Activated gamma-delta T cell treated with Interleukin-2 at 50 U/mL for 16 hours (primary cell): Measurements from ENCODE around the gene CHN2.

Source experiments
- DNase-seq: peaks from one replicate; pipeline ENCODE4 v3.0.0-alpha.2; 2020

Gene CHN2

DNA sequence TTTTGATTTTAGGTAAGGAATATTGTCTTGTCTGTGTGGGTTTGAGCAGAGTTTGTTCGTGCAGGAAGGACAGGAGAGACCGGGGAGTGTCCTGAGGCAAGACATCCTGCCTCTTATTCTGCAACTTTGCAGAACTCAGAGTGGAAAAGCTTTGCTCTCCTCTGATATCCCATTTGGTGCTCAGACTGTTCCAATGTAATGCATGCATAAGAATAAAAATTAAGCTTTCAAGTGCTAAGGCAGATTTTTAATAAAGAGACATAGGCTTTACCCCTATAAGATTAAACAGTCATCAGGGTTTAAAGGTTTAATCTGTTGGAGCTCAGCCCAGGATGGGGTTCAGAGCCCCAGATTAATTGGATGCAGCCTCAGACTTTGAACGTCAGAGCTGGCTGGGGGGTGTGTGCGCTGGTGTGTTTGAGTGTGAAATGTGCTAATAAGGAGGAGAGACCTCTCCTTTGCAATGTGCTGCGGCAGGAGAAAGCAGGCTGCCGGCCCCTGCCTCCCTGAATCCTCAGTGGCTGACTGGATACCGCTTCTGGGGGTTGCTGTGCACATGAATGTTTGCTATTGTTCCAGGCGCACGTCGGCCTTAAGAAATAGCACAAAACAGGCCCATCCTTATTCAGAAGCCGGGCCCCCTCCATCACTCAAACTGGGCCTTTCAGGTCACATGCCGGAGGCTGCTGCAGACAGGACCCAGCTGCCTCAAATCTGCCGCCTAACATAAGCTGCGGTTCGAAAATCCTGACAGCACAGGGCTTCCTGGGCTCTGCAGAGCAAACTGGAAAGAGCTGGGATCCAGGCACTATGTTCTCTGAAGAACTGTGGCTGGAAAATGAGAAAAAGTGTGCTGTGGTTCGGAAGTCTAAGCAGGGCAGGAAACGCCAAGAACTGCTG is 285.0 kb downstream of the CHN2 start:
- DNase-seq, result no peak

DNA sequence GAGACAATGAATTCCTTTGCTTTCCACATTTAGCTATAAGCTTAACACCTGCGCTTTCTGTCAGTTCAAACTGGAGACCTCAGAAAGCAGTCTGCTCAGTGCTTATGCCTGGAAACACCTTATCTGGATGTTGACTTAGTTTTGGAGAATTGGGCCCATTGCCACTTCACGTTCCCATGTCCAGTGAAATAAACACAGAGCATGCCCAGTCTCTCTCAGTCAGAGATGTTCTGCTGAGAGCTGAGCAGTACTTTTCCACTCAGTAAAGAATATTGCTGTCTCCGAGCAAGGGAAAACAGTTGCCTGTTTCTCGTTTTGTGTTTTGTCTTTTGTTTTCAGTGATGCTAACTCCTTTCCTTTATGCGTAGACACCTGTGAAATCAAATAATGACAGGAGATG is 285.9 kb downstream of the CHN2 start:
- DNase-seq, result no peak

DNA sequence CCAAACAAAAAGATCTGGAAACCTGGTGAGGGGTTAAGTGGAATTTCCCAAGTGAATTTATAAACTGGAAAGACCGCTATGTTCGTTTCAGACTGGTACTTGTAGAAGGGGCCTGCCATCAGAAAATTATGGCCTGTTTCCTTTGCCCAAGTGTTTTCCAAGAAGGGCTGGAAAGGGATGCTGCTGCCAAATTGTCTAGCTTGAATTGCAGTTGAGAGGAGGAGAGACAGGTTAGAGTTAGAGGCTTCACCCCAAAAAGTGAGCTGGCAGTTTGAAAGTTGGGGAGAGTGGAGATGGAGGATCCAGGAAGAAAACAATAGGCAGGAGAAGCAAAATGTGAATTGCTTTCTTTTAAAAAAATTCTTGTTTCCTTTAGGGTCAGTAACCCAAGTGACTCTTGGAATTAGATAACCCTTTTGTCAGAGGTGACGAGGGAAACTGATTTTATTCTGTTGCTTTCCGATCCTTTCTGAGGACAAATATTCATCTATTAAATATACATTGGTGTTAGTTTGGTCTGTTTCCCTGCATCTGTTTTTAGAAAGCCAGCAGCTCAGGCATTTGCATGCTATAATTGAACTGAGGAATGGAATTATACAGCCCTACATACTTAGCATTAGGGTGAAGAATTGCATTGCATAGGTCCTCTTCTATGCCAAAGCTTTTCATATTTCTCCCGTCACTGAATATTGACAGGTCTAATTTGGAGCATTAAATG is 286.5 kb downstream of the CHN2 start:
- no peak for DNase-seq

DNA sequence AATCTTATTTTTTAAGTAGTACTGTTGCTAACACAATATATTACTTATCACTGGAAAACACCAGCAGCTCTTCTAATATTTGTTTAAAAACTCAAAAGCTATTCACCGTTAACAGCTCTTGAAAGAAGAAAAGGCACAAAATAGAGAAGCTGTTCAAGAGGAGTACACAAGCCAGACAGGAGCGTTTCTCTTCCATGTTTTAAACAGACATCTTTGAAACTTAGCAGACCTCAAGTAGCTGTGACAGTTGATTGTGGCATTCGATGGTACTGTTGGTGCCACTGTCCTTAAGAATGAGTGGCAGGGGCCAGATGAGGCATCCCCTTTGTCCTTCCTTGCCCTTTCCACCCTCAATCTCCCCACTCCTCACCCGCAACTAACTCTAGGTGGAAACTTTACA is 287.5 kb downstream of the CHN2 start:
- no peak for DNase-seq

DNA sequence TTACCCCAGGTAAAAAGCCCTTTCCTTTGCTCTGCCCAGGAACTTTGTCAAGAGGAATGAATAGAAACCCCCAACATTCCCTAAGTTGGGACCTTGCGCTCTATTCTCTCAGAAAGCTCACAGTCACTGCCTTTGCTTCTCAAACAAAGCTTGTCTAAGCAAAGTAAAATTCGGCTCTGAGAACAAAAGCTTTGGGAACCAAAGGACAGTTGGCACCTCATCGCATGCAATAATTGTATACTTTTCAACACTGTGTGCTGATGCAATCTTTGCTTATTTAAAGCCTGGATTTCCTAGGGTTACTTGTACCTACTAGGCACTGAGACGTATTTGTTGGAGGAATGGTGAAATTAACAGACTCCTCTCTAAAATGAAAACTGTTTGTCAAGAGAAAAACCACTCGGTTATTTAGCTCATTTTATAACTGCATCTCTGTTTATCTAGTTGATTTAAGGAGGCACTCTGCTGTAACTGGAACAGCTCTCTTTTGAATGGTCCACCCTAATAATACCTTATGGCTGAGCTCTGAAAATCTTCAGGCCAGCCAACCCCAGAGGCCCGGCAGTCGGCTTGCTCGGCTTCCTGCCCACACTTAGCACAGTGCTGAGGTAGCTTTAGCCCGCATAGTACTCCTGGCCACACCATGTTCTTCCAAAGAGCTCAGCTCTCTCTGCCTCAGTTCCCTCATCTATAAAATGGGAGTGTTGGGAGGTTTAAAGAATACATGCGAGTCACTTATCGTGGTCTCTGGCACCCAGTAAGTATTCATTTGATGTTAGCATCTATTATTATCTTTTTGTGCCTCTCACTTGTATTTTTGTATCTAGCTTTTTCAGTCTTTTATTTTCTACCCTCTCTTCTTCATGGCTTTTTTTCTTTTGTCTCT is 288.9 kb downstream of the CHN2 start:
- no peak for DNase-seq

DNA sequence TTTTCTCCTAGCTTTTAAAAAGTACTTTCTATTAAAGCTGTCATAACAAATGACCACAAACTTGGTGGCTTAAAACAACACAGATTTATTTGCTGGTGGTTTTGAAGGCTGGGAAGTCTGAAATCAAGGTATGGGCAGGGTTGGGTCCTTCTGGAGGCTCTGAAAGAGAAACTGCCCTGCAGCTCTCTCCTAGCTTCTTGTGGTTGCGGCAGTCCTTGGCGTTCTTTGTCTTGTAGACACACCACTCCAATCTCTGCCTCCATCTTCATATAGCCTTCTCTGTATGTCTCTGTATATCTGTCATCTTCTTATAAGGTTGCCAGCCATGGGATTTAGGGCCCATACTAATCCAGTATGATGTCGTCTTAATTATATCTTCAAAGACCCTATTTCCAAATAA is 289.7 kb downstream of the CHN2 start:
- no peak for DNase-seq

DNA sequence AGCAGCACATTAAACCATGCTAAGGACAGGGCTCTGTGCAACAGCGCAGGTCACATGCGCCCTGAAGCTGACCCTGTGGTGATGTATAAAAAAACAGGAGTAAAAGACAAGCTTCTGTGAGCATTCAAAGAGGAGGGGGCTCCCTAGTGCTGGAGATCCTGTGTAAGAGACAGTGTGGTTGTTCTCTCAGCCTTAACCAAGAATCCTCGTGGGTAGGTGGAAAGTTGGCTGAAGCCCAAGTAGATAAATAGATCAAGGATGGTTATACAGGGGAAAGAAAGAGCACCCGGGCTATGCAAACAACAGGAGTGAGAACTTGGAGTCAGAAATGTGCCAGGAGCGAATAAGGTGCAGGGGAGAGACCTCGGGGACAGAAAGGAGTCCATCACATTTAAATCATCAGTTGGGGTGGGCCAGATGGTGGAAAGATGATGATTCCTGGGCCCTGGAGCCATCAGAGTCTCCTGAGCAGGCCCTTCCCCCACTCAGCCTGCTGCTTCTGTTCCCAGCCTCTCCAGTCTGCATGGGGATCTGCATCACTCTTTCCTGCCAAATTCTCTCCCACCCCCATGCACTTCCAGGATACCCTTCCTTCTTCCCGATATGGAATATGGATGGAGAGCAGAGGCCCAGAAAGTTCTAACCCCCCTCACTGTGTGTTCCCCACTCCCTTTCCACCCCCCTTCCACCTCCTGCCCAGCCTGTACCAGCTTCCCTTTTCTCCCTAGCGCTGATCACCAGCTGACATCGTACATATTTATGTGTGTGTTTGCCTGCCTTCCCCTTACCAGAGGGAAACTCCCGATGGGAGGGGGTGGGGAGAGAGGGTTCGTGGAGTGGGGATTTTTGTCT is 291.0 kb downstream of the CHN2 start:
- no peak for DNase-seq

DNA sequence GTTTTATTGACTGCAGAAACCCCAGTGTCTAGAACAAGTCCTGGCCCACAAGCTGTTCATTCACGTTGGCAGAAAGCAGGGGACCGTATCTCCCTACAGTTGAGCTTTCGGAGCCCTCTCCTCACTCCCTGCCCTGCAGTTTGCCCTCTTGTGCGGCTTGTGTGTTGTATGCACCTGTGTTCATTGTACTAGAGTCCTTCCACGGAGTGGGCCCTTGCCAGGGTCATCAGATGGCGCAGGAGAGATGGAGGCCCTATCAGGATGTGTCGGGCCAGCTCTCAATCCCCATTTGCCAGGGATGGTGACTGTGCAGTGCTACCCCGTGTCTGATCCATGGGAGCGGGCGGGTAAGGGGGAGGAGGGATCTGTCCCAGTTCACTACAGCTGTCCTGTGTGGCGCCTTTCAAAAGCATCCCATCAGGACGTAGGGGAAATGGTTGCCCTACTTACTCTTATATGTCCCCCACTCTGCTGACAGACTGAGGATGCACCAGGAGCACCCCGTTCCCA is 291.7 kb downstream of the CHN2 start:
- no peak for DNase-seq

DNA sequence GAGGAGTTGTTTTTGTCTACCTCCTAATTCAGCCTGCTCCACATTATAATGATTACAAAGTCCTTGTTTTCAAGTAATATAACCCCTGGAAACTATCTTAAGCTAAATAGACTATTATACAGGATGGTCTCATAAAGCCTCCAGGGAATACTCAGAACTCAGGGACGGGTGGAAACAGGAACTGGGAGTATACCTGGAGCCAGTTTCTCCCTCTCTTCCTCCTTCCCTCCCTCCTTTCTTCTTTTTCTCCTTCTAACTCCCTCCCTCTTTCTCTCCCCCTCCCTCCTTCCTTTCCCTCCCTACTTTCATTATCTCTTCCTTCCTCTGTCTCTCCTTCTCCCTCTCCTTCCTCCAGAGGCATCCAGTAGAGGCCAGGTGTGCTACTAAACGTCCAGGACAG is 292.8 kb downstream of the CHN2 start:
- no peak for DNase-seq

DNA sequence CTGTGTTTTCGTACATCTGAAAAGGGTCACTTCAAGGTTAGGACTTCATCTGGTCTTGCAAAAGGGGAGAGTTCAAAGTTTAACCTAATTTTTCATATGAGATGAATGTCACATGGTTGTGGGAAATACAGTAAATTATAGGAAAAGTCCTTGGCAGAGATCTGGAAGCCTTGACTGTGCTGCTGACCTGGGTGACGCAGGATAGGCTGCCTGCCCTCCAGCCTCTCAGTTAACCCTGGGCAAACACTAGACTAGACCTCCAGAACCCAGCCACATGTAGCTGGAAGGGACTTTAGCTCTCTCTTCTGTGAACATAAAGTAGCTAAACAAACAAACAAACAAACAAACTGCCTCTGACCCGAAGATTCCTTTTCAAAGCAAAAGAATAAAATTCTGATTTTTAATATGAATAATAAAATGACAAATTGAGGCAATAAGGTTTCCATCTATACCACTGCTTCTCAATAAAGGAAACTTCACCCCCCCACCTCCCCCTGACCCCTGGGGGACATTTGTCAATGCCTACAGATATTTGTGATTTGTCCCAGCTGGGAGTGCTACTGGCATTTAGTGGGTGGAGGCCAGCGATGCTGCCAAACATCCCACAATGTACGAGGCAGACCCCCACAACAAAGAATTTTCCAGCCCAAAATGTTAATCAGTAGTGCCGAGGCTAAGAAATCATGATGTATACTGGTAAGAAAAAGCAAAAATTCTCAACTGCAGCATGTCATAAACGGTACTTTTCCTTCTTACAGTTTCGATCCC is 293.8 kb downstream of the CHN2 start:
- no peak for DNase-seq

DNA sequence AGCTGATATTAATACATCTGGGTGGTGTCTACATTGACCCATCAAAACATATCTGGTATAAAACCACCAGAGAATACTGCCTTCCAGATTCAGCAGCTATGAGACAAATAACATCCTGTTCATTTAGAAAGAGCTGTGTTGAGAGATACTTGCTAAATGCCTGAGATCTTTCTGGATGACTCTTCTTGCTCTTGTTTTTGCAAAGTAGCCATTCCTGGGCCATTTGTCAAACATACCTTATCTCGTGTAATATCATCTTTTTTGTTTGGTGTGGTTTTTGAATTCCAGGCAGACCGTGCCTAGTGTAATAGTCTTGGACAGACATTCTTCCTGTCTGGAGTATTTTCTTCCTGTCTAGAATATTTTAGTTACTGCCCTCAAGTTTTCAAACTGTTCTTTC is 294.4 kb downstream of the CHN2 start:
- no peak for DNase-seq

DNA sequence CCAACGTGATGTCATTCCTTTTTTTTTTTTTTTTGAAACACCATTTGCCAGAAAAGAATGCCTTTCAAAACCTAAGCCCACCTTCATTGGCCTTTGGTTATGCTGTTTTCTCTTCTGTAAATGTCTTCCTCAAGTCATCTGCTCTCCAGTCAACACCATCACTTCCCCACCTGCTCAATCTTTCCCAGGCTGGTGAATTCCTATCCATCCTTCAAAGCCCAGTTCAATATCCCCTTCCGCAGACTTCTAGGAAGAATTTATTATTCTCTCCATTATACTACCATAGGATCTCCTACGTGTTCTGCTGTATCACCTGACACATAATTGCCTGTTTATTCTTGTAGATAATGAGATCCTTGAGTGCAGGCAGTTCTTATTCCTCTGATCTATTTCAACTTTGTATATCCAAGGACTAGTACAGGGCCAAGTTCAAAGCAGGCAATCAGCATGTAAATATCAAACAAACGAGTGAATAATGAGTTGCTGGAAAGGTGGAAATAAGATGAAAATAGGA is 295.6 kb downstream of the CHN2 start:
- DNase-seq, result no peak

DNA sequence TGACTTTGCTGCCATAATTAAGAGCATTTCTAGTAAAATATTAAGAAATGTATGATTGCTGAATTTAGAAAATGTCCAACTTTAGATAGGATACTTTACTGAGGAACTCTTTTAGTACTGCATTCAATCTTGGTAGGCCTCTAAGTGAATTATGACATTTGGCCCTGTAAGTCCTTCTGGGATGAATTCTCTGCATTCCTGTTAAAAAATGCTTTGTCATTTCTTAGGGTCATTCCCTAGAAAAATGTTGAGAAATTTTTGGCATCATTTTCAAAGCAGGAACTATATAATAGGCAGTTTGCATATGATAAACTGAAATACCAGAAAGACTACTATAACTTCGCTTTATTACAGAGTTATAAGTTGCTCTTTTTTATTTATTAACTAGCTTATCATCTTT is 299.8 kb downstream of the CHN2 start:
- DNase-seq, result no peak

DNA sequence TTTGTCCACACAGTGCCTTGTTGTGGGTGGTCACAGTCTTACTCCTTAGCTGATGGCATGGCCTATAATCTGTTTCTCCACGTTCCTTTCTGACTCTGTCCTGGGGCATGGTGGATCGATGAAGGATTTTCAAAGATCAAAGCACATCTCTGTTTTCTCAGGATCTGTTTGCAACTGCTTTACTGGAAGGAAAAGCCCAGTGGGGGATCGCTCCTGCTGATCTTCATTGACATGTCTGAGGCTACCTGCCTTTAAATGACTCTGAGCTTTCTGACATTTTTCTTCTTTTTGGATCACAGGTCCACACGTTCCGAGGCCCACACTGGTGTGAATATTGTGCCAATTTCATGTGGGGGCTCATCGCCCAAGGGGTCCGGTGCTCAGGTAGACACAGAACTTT is 301.1 kb downstream of the CHN2 start:
- DNase-seq, result no peak

DNA sequence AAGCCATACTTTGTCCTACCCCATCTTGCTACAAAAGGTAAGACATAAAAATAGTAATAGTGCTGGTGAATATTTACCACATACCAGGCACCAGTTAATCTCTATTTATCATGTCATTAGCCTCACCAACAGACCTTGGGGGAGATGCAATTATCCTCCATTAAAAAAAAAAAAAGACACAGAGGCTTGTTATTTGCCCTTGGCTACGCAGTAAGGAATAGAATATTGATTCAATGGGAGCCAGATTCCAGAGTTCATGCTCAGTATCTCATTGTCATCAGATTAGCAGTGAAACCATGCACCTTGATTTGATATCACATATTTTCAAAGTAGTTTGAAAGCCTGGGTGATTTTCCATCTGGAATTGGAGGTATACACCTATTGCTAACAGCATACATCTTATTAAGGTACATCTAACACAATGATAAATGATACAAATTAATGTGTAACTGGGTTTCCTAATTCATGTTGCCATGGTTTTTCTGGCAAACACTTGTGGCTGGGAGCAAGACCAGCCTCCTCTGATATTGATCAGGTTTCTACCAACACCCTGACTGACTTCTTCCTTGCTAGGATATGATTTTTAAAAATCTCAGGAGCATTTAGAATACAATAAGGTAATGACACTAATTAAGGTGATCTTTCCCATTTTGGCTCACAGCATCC is 301.9 kb downstream of the CHN2 start:
- DNase-seq, result no peak

DNA sequence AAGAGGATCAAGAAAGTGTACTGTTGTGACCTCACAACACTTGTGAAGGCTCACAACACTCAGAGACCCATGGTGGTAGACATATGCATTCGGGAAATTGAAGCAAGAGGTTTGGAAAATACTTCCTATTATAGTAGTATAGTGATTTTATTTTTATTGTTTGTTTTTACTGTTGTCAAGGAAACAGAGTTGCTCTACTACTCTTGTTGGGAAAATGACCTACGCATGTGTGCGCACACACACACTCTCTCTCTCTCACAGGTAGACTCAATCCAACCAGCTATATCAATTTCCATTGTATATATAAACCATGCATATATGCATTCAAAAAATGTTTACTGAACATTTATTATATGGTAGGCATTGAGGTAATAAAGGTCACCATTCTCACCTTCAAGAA is 305.4 kb downstream of the CHN2 start:
- DNase-seq, result no peak

DNA sequence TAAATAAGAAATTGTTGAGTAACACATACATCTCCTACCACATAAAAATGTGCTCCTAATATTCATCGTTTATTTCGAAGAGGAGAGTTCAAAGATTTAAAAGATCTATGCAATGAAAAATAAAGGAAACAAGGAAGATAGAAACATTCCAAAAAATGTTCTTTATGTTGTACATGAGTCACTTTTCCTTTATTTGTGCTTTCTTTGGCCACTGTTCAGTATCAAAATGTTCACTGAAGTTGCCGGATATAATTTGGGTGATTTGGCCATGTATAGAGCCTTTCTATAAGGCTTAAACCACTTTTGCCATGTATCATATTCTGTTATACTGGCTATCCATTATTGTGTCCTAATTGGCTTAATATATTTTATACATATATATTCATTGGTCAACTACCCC is 306.1 kb downstream of the CHN2 start:
- DNase-seq, result no peak

DNA sequence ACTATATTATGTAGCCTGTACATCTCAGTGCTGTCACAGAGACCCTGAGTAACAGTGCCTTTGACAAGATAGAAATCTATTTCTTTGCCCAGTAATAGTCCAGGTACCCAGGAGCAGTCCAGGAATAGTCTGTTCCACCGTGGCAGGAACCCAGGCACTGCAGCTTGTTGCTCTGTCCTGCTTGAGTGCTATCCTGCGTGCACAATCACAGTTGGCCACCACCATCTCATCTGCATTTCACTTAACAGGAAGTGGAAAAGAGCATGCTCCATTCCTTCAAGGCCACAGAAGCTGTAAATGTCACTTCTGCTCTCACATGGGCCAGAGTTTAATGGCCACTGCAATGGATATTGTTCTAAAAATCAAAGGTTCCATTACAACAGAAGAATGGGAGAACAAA is 307.6 kb downstream of the CHN2 start:
- DNase-seq, result no peak

DNA sequence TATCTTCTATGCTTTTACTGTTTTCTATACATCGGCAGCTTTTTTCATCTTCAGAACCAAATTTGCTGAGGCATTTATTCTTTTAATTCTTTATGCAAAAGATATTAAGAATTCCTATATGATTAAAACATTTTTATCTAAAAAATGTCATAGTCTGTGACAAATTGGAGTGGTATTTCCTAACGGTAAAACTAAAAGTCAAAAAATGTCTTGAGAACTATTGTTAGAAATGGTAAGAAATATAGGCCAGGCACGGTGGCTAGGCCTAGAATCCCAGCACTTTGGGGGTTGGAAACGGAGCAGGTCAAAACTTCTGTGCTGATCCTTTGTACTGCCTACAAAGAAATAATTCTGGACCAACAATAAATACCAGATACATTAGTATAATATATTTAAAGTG is 311.4 kb downstream of the CHN2 start:
- DNase-seq, result no peak

DNA sequence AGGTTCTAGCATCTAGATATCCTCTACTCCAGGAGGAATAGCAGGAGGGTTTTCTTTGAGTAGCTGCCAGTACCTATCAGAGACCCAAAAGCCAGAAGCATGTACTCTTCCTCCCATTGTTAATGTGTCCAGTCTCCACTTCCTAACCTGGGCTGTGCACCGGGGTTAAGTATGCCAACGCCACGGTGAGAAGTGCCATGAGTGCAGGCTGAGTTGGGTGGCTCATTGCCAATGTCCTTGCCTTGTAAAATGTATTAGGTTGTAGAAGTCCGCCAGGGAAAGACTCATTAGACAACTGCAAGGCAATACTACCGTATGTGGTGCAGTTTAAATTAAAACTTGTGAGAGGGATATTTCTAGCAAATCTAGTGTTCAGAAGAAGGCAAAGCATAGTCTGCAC is 314.0 kb downstream of the CHN2 start:
- DNase-seq, result no peak

DNA sequence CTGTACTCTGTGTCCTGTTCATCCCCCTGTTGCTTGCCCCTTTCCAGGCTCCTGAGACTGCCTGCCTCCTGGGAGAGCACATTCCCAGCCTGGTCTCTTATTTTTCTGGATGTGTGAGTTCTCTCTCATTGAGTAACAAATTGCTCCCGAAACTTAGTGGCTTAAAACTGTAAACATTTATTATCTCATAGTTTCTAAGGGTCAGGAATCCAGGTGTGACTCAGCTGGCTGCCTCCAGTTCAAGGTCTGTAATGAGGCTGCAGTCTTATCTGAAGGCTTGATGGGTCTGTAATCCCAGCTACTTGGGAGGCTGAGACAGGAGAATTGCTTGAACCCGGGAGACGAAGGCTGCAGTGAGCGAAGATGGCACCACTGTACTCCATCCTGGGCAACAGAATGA is 315.5 kb downstream of the CHN2 start:
- no peak for DNase-seq
